Activated T-cell treated with anti-CD3 and anti-CD28 coated beads, Interleukin-2, amount 50 U/mL, for 1 hour (primary cell): ENCODE data around the gene GRIA3.

Experiments
- DNase-seq: peaks from one replicate; pipeline ENCODE4 v3.0.0-alpha.2; 2020

GRIA3 gene

DNA sequence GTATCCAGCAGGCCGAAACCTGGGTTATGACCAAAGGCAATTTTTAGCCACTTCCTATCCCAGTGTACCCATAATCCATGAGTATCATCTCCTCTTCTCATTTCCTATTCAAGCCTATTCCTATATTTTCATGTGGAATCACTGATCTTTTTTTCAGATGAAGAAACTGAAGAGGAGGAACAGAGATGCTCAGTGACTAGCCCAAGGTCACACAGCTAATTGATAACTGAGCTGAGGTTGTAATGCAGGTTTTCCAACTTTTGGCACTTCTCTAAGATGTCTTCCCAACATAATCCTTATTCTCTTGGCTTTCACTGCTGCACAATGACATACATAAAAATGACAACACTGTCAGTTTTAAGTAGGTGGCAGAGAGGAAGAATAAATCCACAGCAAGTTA is 15.3 kb downstream of the GRIA3 start:
- no peak for DNase-seq

DNA sequence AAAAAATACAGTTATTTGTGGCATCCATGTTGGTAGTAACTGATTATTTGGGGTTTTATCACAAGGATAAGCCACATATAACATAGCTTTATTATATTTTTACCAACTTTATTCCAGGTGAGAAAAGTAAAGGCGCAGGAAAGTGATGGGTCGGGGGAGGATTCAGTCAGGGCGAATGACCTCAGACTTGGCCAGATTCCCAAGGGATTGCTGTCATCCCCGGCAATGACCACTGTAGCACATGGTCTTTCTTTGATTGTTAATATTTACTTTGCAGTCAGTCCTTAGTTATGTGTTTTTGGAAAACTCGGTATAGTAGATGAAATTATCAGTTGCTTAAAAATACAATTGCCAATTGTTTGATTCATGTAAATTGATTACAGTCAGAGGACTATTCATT is 17.6 kb downstream of the GRIA3 start:
- no peak for DNase-seq

DNA sequence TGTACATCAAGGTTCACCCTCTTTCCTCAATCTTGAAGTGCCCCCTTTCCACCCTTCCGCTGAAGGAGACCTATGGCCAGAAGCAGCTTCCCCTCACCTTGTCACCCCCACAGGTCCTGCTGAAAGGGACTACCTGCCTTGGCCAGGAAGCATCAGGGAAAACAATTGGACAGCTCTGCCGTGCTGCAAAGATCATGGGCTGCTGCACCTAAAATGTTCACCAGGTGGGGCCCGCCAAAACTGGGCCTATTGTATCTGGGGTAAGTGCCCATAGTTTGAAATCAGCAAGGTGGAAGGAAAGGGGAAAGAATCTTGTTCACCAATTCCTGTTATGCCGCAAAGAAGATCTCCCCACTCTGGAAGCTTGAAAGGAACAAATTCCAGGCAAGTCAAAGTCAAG is 18.4 kb downstream of the GRIA3 start:
- DNase-seq = no peak

DNA sequence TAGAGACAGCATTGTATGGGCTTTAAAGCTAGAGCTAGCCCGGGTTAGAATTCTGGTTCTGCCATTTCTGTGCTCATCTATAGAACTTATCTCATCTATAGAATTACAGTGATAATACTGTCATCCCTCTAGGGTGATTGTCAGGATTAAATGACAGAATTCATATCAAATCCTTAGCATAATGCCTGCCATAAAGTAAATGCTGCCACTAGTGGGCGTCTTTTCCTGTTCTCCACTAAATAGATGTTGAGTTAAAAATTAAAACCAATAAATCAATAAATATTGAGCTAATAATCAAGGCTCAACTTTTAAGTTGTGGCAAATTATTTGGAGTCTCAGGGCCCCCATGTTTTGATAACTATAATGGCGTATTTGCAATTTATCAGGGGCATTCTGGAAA is 19.7 kb downstream of the GRIA3 start:
- no peak for DNase-seq

DNA sequence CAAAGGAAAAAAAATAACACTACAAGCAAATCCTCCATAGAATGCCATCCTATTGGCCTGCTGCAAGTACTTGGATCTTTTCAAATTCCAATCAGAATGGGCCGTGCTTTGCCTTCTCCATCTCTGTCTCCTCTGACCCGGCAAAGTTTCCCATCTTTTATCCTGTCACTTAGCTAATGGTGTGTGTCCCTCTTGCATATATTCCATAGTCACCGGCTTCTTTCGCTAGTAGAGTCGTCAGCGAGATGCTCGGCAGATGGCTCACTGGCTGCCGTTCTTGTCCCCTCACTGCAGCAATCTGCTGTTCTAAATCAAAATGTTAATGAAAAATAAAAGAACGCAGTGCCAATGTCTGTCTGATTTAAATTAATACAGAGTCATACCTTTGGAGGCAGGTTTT is 22.1 kb downstream of the GRIA3 start:
- no peak for DNase-seq

DNA sequence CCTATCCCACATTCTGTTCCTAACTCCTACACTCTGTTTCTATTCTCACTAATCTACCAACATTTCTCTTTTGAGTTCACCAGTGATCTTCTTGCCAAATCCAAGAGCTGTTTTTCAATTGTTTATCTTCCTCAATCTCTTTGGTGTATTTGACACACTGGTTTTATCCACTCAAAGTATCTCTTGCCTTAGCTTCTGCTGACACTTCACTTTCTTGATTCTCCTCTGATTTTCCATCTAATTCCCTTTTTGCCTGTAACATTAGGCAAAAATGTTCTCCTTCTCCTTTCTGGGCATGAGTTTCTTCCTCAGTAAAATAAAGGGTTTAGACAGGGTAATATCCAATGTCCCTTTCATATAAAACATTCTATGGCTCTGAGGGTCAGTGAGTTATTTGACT is 26.2 kb downstream of the GRIA3 start:
- no peak for DNase-seq

DNA sequence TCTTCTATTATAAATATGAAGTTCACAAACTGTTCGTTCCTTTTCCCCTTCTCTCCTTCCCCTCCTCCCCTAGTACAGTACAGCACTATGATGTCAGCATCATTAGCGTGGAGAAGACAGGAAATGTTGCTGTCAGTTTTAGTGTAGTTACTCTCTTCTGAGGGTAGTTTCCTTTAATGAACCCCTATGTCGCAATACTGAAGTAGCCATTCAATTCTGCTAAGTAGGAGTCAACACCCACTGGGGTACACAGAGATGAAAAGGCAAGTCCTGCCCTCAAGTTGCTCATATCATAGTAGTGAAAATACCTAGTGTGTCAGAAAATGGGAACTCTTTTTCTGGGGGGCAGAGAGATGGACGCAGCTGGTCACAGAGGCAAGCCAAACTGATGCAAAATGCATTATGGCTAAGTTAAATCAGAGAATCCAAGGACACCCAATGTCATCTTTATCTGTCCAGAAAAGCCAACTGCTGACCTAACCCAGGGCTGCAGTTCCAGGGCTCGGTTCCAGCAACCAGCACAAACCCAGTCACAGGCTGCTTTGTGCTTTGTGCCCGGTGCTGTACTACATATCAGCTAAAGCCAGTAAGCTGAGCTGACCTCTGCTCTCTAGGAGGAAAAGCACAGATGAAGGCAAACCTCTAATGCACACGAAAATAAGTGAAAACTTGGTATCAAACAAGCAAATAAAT is 31.5 kb downstream of the GRIA3 start:
- DNase-seq = no peak

DNA sequence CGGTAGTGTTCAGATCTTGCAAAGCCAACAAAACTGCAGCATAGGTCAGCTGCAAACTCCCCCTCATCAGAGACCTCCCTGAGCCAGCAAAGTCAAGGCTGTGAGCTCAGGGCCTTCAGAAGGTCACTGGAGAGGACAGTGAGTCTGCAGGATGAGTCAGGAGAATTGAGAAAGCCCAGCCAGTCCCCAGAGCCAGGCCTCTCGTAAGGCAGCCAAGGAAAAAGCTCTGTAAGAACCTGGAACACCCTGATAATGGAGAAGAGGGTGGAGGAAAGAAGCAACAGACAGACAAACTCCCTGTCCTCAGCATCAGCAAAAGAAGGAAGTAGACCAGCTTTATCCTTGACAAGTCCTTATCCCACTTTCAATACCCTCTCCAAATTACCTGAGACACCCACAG is 33.0 kb downstream of the GRIA3 start:
- DNase-seq = no peak

DNA sequence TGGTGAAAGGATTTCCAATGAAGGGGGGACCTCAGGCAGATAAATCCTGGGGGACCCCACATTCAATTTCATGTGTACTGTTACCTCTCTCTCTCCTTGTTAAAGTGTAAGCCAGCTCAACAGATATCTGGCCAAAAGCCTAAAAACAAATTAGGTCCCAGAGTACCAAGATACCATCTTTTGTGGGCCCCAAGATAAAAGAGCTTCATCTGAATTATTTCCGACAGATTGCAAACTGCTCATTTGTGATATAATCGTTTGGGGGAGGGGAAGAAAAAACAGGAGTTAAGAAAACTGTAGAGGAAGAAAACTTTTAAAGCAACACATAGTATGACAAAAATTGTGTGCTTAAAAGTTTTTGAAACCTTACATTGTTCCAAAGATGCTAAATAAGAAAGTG is 33.6 kb downstream of the GRIA3 start:
- DNase-seq = no peak

DNA sequence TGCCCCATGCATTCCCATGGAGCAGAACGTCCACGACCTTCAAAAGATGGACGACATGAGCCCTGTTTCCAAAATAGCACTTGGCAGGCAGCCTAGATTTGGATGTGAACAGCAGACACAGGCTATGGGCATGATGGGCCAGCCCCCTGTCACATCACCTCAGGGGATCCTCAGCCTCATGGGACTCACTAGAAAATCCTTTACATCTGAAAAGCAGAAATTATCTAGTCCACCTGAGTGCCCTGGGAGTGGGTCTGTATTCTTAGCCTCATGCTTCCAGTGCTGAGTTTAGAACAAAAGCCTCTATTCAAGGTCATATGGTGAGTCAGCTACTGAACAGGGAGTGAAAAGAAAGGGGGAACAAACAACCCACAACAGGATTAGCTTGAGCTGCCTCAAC is 35.8 kb downstream of the GRIA3 start:
- no peak for DNase-seq

DNA sequence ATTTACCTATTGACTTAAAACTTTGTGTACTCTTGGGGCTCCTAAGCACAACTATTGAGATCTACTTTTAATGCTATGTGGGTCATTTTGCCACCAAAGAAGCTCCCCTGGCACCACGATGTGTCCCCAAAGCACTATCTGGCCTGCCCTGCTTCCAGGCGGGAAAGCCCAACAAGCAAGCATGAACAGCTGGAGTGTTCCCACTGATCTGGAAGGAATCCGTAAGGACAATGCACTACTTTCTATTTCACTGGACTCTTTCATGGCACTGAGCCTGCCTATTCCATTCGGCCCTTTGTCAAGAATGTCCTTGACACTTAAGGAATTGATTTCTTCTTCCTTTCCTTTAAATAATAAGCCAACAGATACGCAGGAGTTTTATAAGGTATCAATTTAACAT is 38.8 kb downstream of the GRIA3 start:
- DNase-seq = no peak

DNA sequence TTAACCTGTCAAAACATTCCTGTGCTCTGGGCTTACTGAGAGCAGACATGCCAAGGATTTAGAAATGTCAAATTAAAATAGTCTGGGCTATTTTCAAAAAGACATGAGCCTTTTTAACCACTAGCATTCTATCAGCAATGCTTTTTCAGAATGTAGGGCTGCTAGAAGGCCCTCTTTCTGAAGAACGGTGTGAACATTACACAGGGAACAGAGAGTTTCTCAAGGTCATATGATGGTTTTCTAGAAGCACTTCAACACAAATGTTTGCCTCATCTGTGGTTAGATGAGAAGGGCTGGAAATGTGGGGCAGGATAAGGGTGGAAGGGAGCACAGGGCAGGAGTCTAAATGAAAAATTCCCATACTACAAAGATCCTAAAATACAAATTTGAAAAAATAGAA is 39.3 kb downstream of the GRIA3 start:
- no peak for DNase-seq

DNA sequence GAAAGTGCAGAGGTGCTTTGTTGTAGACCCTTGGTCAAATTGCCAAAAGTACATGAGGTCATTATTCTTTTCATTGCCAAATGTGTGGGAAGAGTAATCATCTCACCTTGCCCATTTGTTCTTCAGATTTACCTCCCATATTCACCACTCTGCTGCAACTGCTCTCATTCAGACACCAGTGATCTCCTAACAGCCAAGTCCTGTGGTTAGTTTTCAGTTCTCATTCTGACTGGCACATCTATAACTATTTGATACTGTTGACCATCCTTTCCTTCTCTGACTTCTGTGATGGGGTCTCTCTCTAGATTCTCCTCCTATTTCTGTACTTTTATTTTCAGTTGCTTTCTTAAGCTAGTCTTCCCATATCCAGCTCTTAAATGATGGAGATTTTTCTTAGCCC is 39.8 kb downstream of the GRIA3 start:
- no peak for DNase-seq

DNA sequence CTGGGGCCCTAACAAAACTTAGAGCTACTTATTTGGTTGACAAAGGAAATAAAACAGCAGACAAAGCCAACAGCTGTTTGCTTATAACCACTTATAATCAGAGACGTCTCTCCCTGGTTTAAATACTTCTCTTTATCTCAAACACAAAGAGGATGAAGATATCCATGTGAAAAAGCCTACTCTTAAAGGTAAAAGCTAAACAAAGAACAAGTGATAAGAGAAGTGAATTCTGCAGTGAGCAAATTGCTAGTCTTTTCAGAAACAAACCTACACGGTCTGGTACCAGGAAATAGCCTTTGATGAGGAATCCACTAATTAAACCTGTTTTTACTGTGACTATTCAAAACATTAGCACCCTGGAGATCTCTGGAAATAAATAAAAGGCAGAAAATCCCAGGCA is 46.7 kb downstream of the GRIA3 start:
- DNase-seq = no peak

DNA sequence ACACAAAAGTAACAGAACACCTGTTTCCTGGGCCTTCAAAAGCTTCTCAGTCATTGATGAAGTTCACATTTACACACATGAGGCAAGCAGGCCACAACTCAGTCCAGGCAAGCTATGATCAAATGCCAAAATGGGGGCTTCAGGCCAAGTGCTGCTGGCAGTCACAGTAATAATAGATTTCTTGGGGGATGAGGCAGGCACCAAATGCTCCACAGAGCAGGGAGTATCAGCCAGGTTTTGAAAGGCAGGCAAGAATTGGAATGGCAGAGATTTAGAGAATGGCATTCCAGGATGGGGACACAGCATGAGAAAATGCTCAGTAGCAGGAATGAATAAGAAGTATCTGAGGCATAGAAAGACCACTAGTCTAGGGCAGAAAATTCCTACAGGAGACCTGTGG is 52.8 kb downstream of the GRIA3 start:
- DNase-seq = no peak

DNA sequence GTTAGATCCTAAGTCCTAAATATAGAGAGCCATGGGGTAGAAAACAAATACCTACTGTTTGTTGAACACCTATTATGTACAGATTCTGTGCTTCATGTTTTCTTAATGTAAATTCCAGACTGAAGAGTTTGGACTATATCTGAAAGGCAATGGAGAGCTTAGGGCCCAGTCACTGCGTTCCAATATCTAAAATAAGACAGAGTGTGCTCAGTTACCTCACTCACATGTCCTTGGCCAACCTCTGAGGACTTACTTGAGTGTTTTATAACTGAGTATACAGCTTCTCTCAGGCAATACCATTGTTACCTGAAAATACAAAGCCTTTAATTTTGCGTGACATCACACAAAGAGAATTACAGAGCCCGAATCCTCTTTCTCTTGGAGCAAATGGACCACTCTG is 53.2 kb downstream of the GRIA3 start:
- DNase-seq = no peak

DNA sequence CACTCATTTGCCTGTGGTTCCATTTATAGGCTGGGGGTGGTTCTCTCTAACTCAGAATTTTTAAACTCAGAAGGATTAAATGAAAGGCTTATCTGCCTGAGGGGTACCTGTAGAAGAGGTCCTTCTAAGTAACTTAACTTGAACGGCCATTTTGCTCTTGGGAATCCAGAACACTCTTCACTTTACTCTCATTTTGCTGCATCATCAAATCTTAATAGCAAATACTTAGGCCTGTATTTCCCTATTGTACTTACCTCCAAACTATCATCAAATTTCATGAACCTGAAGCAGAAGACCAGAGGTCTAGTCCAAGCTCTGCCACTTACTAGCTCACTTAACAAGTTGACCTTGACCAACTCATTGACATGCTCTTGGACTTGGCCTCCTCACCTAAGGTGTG is 70.4 kb downstream of the GRIA3 start:
- no peak for DNase-seq

DNA sequence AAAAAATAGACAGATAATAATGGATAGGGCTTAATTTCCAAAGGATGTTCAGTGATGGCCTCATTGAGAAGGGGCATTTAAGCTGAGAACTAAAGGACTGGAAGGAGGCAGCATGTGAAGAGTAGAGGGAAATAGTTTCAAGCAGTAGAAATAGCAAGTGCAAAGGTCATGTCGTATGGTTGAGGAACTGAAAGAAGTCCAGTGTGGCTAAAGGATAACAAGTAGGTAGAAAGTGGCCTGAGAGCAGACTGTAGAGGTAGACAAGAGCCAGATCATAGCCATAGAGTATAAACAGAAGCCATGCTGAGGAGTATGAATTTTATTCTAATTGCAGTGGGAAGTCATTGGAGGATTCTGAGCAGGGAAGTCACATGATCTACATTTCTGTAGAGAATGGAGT is 72.3 kb downstream of the GRIA3 start:
- no peak for DNase-seq

DNA sequence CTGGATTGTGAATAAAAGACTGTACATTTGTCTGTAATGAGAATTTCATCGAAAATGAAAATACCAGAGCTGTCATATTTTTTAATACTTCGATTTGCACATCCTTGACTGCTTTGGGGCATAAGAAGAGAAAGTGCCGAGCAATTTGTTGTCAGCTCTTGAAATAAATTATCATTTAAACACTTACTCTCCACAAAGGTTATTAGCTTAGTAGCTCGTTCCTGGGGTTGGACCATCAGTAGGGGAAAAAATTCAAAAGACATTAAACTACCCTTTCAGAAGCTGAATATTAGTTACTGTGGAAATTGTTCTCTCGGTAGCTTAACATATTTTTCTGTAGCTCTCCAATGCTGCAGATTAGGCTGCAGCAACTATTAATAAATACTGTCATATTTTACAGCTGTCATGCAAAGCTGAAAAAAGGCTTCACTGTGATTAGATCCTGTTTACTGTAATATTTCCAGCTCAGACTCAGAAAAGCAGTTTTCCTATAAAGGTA is 76.9 kb downstream of the GRIA3 start:
- DNase-seq = no peak

DNA sequence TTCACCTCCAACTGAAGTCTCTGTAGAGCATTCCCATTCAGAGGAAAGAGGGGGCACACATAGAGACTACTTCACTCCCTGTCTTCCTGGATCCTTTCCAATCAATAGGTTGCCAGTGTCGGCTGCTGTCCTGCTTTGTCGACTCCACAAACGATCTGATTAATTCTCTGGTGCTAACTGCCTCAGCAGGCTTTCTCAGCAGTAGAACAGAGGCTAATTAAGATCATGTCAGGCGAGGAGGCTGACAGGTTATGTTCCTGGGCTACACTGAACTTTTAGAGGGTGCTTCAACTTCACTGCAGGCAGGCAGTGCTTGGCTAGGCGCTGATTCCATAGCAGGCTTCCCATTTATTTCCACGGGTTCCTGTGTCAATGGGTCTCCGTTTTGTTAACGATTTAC is 79.2 kb downstream of the GRIA3 start:
- no peak for DNase-seq

DNA sequence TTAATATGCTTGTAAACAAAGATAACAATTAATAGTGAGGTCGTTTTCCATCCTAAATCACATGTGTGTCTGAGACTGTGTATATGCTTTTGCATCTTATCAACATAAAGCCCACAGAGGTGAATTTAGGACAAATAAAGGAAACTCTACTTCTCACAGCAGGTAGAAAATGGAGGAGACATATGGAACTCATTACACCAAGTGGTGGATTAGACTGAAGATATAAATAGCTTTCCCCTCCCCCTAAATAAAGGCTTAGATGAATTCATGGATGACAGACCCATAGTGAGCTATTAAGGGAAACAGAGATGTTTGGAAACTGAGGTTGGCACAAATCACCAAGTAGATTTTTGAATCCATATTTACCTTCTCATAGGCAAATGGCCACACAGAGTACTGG is 79.7 kb downstream of the GRIA3 start:
- no peak for DNase-seq

DNA sequence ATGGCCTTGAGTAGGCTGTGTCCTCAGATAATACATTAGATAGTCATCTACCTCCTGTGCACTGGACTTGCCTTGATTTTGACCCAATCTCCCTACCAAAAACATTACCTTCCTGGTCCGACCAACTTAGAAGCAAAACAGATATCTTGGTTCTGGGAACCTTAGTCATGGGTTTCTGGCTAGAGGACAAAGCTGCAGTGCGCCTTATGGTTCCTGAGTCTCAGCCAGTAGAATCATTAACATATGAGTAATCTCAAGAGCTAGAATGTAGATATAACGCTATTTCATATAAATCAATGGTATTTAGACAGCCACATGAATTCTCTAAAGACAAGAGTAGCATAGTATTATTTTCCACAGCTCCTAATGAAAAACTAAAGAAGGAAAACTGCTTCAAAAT is 83.1 kb downstream of the GRIA3 start:
- no peak for DNase-seq

DNA sequence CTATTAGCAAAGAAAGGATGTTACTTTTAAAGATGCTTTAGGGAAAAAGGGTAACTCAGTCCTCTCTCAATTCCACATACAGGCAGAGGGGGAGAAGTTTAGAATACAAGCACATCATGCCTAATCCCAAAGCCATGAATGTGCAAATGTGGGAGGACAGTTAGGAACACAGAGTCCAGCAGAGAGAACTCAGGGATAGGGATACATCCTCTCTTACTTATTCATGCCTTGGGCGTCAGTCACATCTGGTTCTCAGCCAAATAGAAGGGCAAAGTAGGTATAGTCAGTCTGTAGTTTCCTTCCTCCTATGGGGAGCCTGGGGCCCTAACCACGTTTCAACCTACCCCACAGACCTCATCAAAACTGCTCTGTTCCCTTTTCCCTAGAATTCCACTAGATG is 87.8 kb downstream of the GRIA3 start:
- DNase-seq = no peak

DNA sequence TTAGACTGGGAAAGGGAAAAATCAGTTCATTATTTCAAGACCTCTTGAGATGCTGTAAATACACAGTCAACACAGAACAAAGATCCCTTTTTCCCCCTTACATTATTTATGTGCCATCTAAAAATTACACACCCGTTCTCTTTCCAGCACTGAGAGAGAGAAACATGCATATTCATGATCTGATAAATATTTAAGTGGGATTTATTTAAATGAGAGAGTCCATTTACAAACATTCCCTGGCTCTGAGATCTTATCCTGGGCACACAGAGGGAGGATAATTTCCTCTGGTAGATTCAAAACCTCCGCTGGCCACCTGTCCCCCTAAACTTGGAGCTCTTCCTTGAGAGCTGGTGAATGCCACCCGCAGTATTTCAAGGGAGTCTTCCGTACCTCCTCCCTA is 88.6 kb downstream of the GRIA3 start:
- DNase-seq = no peak

DNA sequence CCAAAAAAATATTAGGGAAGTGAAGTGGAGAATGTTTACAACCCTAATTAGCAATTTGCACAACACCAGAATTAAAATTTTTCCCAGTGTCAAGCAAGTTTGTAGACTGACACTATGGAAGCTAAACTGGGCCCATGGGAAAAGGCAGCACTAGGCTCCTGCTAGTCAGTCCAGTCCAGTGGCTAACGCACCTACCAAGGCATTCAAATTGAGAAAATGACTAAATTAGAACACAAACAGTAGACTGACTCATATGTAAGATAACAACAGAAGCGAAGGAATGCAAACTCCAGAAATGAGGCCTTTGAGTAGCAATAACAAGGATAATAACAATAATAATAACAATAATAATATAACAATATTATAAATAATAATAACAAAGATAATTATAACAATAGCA is 90.7 kb downstream of the GRIA3 start:
- no peak for DNase-seq

DNA sequence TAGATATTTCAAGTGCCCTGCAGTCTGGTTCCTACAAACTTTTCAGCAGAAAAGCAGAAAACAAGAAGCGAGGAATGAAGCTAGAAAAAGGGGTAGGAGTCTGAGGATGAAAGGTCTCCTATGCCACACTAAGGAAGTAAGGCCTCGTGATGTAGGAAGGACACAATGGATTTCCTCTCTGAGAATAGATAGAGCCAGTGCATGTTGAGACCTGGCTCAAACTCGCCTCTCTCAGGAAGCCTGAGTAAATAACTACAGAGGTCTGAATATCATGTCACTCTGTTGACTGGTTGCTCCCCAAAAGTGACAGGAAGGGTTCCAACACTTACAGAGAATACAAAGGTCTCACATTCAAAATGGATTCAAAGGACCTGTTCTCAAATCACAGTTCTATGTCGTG is 93.3 kb downstream of the GRIA3 start:
- no peak for DNase-seq
